Tibial nerve (tissue), 3 donors: ENCODE measurements around the gene HGFAC.

Experiments used
- POLR2A ChIP-seq, 2 donors: fragments of 450-650 bp; IDR thresholded peaks; one replicate each; pipeline ENCODE4 v1.6.1; 2017; ENCODE audit warnings: antibody characterized with exemption in 2 of 2, mild to moderate bottlenecking in 2 of 2, moderate library complexity in 2 of 2
- TF ChIP-seq, protein P1 (sequence below), 5 experiments: fragments of 200-600 bp in 3 of 5; fragments of 450-650 bp in 2 of 5; sonication (generic) in 3 of 5; IDR thresholded peaks; one replicate each; pipeline ENCODE4 v1.5.1; 2016 to 2019; ENCODE audit warnings: antibody characterized with exemption in 5 of 5, mild to moderate bottlenecking in 3 of 5, moderate library complexity in 2 of 5

DNA sequence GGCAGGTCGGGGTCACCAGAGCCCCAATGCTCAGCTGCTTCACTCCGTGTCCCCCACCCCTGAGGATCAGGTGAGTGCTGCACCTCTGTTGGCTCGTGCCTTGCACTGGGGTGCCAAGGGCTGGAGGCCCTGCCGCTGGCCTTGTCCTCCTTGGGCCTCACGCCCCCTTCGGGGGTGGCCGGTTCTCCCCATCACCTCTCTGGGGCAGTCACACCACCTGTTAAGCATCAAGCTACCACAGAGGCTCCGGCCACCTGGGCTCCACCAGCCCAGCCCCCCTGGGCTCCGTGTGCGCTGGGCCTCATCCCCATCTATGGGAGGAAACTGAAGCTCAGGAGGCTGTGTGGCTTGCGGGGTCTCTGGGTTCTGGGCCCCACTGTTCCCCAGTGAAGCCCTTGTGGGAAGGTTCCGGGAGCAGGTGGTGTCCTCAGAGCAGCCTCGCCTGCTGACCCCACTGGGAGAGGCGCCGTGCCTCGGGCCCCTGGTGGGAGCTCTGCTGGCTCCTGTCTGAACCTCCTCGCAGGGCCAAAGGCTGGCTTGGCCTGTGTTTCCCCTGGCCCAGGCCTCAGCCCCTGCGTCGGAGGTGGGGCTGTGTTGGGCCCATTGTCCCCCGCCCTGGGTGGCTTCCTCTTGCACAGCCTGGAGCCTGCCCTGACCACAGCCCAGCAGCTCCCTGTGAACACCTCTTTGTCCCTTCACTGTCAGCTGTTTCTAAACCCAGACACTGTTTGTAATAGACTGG is 52.1 kb downstream of the HGFAC start:
- TF ChIP-seq, protein P1, sequence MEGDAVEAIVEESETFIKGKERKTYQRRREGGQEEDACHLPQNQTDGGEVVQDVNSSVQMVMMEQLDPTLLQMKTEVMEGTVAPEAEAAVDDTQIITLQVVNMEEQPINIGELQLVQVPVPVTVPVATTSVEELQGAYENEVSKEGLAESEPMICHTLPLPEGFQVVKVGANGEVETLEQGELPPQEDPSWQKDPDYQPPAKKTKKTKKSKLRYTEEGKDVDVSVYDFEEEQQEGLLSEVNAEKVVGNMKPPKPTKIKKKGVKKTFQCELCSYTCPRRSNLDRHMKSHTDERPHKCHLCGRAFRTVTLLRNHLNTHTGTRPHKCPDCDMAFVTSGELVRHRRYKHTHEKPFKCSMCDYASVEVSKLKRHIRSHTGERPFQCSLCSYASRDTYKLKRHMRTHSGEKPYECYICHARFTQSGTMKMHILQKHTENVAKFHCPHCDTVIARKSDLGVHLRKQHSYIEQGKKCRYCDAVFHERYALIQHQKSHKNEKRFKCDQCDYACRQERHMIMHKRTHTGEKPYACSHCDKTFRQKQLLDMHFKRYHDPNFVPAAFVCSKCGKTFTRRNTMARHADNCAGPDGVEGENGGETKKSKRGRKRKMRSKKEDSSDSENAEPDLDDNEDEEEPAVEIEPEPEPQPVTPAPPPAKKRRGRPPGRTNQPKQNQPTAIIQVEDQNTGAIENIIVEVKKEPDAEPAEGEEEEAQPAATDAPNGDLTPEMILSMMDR (IDR thresholded peaks at IDR 0.05): no peak
- no peak for TF ChIP-seq POLR2A (IDR thresholded peaks at IDR 0.05)
